K562 (cell line): Measurements from ENCODE around the gene CCNJL. TPM values are rescaled to one million over a fixed set of nuclear protein-coding genes. Genes with fewer than 3 reads are reported as not detected.

Experiments
- ATAC-seq: fragments of 200-7000 bp; cut with Tn5 transposase; 3 replicates; pipeline ENCODE4 v1.9.1; 2020; ENCODE audit warnings: moderate library complexity
- BruUV-seq: library from RNA; stranded (reverse); fragments of 400-500 nt; replicated peaks from 2 replicates; lab custom pipeline; 2021; lab: Mats Ljungman, UMichigan
- CTCF ChIA-PET: fragments of 300-600 bp; formaldehyde crosslinking; extraction: SDS; loops from one replicate; lab custom pipeline; 2021; ENCODE audit warnings: low intra/inter-chr PET ratio; lab: Yijun Ruan, JAX
- POLR2A ChIA-PET: fragments of 300-600, 350-650 bp; sonication (Branson Sonifier 250); formaldehyde crosslinking; extraction: SDS; loops from one replicate; lab custom pipeline; 2021; ENCODE audit warnings: antibody characterized with exemption, inconsistent platforms; lab: Yijun Ruan, JAX
- DNase-seq, 4 experiments: peaks; one replicate each; pipeline versions ENCODE4 v3.0.0 to v3.0.0-alpha.2; 2011 to 2018; ENCODE audit warnings: low spot score in 3 of 4, mixed read lengths in 3 of 4; ENCODE audit errors: extremely low read depth in 1 of 4
- FAIRE-seq: peaks from 2 replicates; lab custom pipeline; 2011; peaks lifted over from hg19 to GRCh38; lab: Jason Lieb, UNC
- H2AFZ ChIP-seq: 2 replicates; pipeline ENCODE4 v1.6.0; 2011; ENCODE audit warnings: low read depth, low read length, control low read depth, inconsistent platforms
- H3K27ac ChIP-seq: fragments of 200-600 bp; 3 replicates; pipeline ENCODE4 v1.8.0; 2011; ENCODE audit warnings: low read depth, mild to moderate bottlenecking, control low read depth, inconsistent platforms, low read length, moderate library complexity, mixed read lengths; ENCODE audit errors: extremely low read depth
- H3K27me3 ChIP-seq, 2 experiments: fragments of 300-600 bp in 1 of 2; 2 replicates in 1 of 2; 3 replicates in 1 of 2; pipeline versions ENCODE4 v1.6.0 to v1.8.0; 2011; ENCODE audit warnings: inconsistent platforms in 2 of 2, low read length in 2 of 2, mild to moderate bottlenecking in 1 of 2, mixed read lengths in 1 of 2, moderate library complexity in 1 of 2; ENCODE audit not compliant: control insufficient read depth in 2 of 2, insufficient read depth in 2 of 2
- H3K36me3 ChIP-seq: fragments of 300-600 bp; 3 replicates; pipeline ENCODE4 v1.8.0; 2011; ENCODE audit warnings: mild to moderate bottlenecking, low read length, inconsistent platforms; ENCODE audit not compliant: control insufficient read depth, insufficient read depth
- H3K4me1 ChIP-seq, 2 experiments: fragments of 200-600 bp in 1 of 2; replicated peaks in 1 of 2; 2 replicates in 1 of 2; 3 replicates in 1 of 2; pipeline versions ENCODE4 v1.5.1 to v1.8.0; 2011; ENCODE audit warnings: inconsistent platforms in 2 of 2, low read length in 2 of 2, mild to moderate bottlenecking in 1 of 2, mixed read lengths in 1 of 2, moderate library complexity in 1 of 2; ENCODE audit not compliant: control insufficient read depth in 2 of 2, insufficient read depth in 2 of 2
- H3K4me2 ChIP-seq: 2 replicates; pipeline ENCODE4 v1.6.1; 2011; ENCODE audit warnings: low read length, control low read depth, inconsistent platforms, mixed read lengths; ENCODE audit not compliant: insufficient read depth
- H3K4me3 ChIP-seq: fragments of 200-600 bp; sonication (generic), shearing (Covaris generic); 2 replicates; pipeline ENCODE4 v1.5.1; 2016; ENCODE audit warnings: control low read depth, inconsistent platforms
- H3K79me2 ChIP-seq: fragments of 200-600 bp; 3 replicates; pipeline ENCODE4 v1.8.0; 2011; ENCODE audit warnings: low read length, inconsistent platforms; ENCODE audit not compliant: control insufficient read depth, insufficient read depth
- H3K9ac ChIP-seq, 2 experiments: 2 replicates each; pipeline versions ENCODE4 v1.6.0 to v1.6.1; 2011; ENCODE audit warnings: low read depth in 2 of 2, low read length in 2 of 2, control low read depth in 1 of 2, inconsistent platforms in 1 of 2, mild to moderate bottlenecking in 1 of 2, mixed read lengths in 1 of 2; ENCODE audit not compliant: insufficient read depth in 1 of 2
- H3K9me1 ChIP-seq: one replicate; pipeline ENCODE4 v1.6.0; 2011; ENCODE audit warnings: inconsistent platforms, mild to moderate bottlenecking, low read length, moderate library complexity; ENCODE audit not compliant: control insufficient read depth, insufficient read depth
- H3K9me3 ChIP-seq: replicated peaks from 2 replicates; pipeline ENCODE4 v1.5.1; 2011; ENCODE audit warnings: low read depth, low read length, inconsistent platforms; ENCODE audit not compliant: control insufficient read depth, insufficient read depth
- H4K20me1 ChIP-seq: replicated peaks from 2 replicates; pipeline ENCODE4 v1.6.1; 2011; ENCODE audit warnings: low read length, inconsistent platforms, mixed read lengths; ENCODE audit not compliant: control insufficient read depth, insufficient read depth
- CTBP1 ChIP-seq: fragments of 450-650 bp; IDR thresholded peaks from 2 replicates; pipeline ENCODE4 v1.6.1; 2016; ENCODE audit warnings: borderline replicate concordance
- HNRNPH1 ChIP-seq: fragments of 200-400 bp; formaldehyde crosslinking; optimal IDR thresholded peaks from 2 replicates; pipeline ENCODE3; 2017; ENCODE audit warnings: low read depth, mild to moderate bottlenecking, low read length, moderate library complexity
- KLF10 ChIP-seq: fragments of 250-450 bp; sonication (Bioruptor Pico); IDR thresholded peaks from 2 replicates; pipeline ENCODE4 v1.6.1; 2021; ENCODE audit warnings: matching md5 sums
- ZBTB1 ChIP-seq: sonication (generic); formaldehyde crosslinking; IDR thresholded peaks from 2 replicates; pipeline ENCODE4 v1.8.1; 2023; ENCODE audit warnings: missing genetic modification reagents, low read depth, mild to moderate bottlenecking, borderline replicate concordance
- ZNF586 ChIP-seq: fragments of 450-650 bp; formaldehyde crosslinking; conservative IDR thresholded peaks from 2 replicates; pipeline ENCODE4 v1.4.0; 2020; ENCODE audit warnings: mild to moderate bottlenecking, moderate library complexity
- ZNF699 ChIP-seq: fragments of 250-450 bp; sonication (Bioruptor Pico); IDR thresholded peaks from 2 replicates; pipeline ENCODE4 v1.8.0; 2021; ENCODE audit warnings: mild to moderate bottlenecking, moderate library complexity; ENCODE audit not compliant: insufficient replicate concordance
- WGBS: fragments of 100-300 bp; shearing (Covaris generic); methylation state at CpG from one replicate; pipeline ENCODE4 v1.1.6; 2016; ENCODE audit warnings: low coverage, mixed read lengths; ENCODE audit not compliant: insufficient coverage; ENCODE audit errors: missing lambda C conversion rate; 5-methylcytosine and 5-hydroxymethylcytosine counted together
- in situ Hi-C: fragments of 300-500 bp; cut with MboI; formaldehyde crosslinking; loops from 4 replicates; pipeline ENCODE4 v1.15.0; 2018; ENCODE audit warnings: inconsistent platforms, mixed read lengths
- intact Hi-C: fragments of 100-400 bp; cut with micrococcal nuclease; formaldehyde crosslinking; loops from 2 replicates; pipeline ENCODE4 v1.14.2; 2022
- polyA plus RNA-seq, 8 experiments: library from polyadenylated mRNA; depleted of rRNA in 4 of 8; stranded (reverse) in 5 of 8; unstranded in 3 of 8; fragments of >200 nt; fragmentation: Nextera tagmentation in 2 of 8; fragmentation: Illumina TruSeq in 1 of 8; extraction: Ambion mirVana in 2 of 8; extraction: Trizol in 1 of 8; gene quantifications; 2 replicates each; pipeline versions ENCODE4 v1.2.1 to v1.2.3, GENCODE V29; 2011 to 2014; ENCODE audit warnings: inconsistent platforms in 1 of 8, missing spikeins in 1 of 8
- total RNA-seq, 7 experiments: library from RNA; depleted of rRNA in 6 of 7; stranded (reverse); fragments of >200 nt in 6 of 7; fragmentation: Illumina TruSeq in 2 of 7; extraction: Trizol in 2 of 7; gene quantifications; 2 replicates each; pipeline versions ENCODE4 v1.2.1 to v1.2.3, GENCODE V29; 2011 to 2021; ENCODE audit warnings: low replicate concordance in 1 of 7
- TF ChIP-seq, protein P1 (sequence below), 2 experiments: fragments of 450-650 bp; formaldehyde crosslinking in 1 of 2; IDR thresholded peaks; 2 replicates each; pipeline versions ENCODE4 v1.4.0 to v1.6.1; 2014 to 2020; ENCODE audit warnings: mild to moderate bottlenecking in 2 of 2, borderline replicate concordance in 1 of 2, low read depth in 1 of 2
- TF ChIP-seq, protein P2 (sequence below): sonication (generic); formaldehyde crosslinking; IDR thresholded peaks from 2 replicates; pipeline ENCODE4 v1.8.1; 2022; ENCODE audit warnings: missing genetic modification reagents
- TF ChIP-seq, protein P3 (sequence below): fragments of 250-450 bp; sonication (Bioruptor Pico); IDR thresholded peaks from 2 replicates; pipeline ENCODE4 v1.4.0; 2020; ENCODE audit warnings: mild to moderate bottlenecking

Gene CCNJL
- total and polyA plus RNA-seq, 9 of the 15 experiments (the other 6 are each of a cell fraction or from before 2014, with no cell fraction given): 0.04 TPM; not detected in 8

DNA sequence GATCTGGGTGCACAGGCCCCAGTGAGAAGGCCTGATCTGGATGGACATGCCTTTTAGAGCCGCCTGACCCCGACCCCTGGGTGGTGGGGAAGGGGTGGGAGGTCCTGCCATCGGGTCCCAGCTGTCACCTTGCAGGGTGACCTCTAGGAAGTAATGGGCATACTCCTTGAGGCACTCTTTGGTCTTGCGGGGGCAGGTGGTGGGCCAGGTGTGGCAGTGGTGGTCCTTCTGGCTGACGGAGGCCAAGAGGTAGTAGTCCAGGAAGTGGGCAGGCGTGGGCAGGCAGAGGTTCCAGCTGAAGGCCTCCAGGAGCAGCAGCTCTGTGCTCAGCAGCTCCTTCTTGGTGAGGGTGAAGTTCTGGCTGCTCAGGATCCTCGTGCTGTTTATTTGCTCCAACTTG is 53.0 kb downstream of the CCNJL start:
- FAIRE-seq: no peak
- H3K79me2 ChIP-seq: no peaks in the 10 kb centered on the region
- ChIA-PET CTCF (no interaction called here), POLR2A (interaction anchor here (0.7 to 1.3 kb wide), 2 partner anchors 9 to 13 kb away, joined by 5 to 7 read pairs; no protein-coding TSS in a partner anchor)
- H2AFZ ChIP-seq: no peak overlapping the region
- H3K9me1 ChIP-seq: peaks cover 8% of the 10 kb centered on the region
- H3K9me3 ChIP-seq: no peaks in the 10 kb centered on the region
- ATAC-seq: no peak
- no TSS peak for BruUV-seq
- no peaks in the 10 kb centered on the region for H3K36me3 ChIP-seq
- WGBS: 30% methylated on average over 7 of the region's 7 CpGs
- no peaks in the 10 kb centered on the region for H3K27me3 ChIP-seq
- H4K20me1 ChIP-seq: peaks cover 5% of the 10 kb centered on the region; the same call in 1 of the 2 replicates
- no peak for DNase-seq
- no peak overlapping the region for H3K4me3 ChIP-seq
- in situ Hi-C loops (no loop called here), intact Hi-C loops (no loop called here)
- H3K4me2 ChIP-seq: no peak overlapping the region
- H3K4me1 ChIP-seq: peaks cover 29 to 36% of the 10 kb centered on the region in 2 experiments
- H3K9ac ChIP-seq: no peak overlapping the region
- H3K27ac ChIP-seq: no peak overlapping the region
- TF ChIP-seq, protein P1, sequence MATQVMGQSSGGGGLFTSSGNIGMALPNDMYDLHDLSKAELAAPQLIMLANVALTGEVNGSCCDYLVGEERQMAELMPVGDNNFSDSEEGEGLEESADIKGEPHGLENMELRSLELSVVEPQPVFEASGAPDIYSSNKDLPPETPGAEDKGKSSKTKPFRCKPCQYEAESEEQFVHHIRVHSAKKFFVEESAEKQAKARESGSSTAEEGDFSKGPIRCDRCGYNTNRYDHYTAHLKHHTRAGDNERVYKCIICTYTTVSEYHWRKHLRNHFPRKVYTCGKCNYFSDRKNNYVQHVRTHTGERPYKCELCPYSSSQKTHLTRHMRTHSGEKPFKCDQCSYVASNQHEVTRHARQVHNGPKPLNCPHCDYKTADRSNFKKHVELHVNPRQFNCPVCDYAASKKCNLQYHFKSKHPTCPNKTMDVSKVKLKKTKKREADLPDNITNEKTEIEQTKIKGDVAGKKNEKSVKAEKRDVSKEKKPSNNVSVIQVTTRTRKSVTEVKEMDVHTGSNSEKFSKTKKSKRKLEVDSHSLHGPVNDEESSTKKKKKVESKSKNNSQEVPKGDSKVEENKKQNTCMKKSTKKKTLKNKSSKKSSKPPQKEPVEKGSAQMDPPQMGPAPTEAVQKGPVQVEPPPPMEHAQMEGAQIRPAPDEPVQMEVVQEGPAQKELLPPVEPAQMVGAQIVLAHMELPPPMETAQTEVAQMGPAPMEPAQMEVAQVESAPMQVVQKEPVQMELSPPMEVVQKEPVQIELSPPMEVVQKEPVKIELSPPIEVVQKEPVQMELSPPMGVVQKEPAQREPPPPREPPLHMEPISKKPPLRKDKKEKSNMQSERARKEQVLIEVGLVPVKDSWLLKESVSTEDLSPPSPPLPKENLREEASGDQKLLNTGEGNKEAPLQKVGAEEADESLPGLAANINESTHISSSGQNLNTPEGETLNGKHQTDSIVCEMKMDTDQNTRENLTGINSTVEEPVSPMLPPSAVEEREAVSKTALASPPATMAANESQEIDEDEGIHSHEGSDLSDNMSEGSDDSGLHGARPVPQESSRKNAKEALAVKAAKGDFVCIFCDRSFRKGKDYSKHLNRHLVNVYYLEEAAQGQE (IDR thresholded peaks at IDR 0.05; ENCODE audit: borderline replicate concordance): no peak
- TF ChIP-seq, protein P1 (CRISPR knock-in tag; IDR thresholded peaks at IDR 0.05; ENCODE audit: low read depth): no peak
- TF ChIP-seq CTBP1 (no peak), ZBTB1 (CRISPR knock-in tag) (no peak), KLF10 (no peak), ZNF699 (CRISPR knock-in tag) (no peak), HNRNPH1 (no peak), ZNF586 (CRISPR knock-in tag) (no peak)
- TF ChIP-seq, protein P2, sequence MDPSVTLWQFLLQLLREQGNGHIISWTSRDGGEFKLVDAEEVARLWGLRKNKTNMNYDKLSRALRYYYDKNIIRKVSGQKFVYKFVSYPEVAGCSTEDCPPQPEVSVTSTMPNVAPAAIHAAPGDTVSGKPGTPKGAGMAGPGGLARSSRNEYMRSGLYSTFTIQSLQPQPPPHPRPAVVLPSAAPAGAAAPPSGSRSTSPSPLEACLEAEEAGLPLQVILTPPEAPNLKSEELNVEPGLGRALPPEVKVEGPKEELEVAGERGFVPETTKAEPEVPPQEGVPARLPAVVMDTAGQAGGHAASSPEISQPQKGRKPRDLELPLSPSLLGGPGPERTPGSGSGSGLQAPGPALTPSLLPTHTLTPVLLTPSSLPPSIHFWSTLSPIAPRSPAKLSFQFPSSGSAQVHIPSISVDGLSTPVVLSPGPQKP (CRISPR knock-in tag): no peak
- TF ChIP-seq, protein P3, sequence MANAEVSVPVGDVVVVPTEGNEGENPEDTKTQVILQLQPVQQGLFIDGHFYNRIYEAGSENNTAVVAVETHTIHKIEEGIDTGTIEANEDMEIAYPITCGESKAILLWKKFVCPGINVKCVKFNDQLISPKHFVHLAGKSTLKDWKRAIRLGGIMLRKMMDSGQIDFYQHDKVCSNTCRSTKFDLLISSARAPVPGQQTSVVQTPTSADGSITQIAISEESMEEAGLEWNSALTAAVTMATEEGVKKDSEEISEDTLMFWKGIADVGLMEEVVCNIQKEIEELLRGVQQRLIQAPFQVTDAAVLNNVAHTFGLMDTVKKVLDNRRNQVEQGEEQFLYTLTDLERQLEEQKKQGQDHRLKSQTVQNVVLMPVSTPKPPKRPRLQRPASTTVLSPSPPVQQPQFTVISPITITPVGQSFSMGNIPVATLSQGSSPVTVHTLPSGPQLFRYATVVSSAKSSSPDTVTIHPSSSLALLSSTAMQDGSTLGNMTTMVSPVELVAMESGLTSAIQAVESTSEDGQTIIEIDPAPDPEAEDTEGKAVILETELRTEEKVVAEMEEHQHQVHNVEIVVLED (CRISPR knock-in tag): no peak
